Parathyroid adenoma (tissue), 2 donors: ENCODE data around the gene APAF1.

ENCODE experiments used
- H2AFZ ChIP-seq: fragments of 300-600 bp; sonication (generic); one replicate; pipeline ENCODE4 v1.7.0; 2017; ENCODE audit warnings: antibody characterized with exemption, mild to moderate bottlenecking
- H3K27ac ChIP-seq: fragments of 300-600 bp; sonication (generic); one replicate; pipeline ENCODE4 v1.7.0; 2017
- H3K27me3 ChIP-seq: fragments of 300-600 bp; sonication (generic); one replicate; pipeline ENCODE4 v1.7.0; 2017; ENCODE audit warnings: low read length; ENCODE audit not compliant: control insufficient read depth, insufficient read depth
- H3K36me3 ChIP-seq: fragments of 300-600 bp; sonication (generic); one replicate; pipeline ENCODE4 v1.7.0; 2017; ENCODE audit warnings: low read length; ENCODE audit not compliant: control insufficient read depth, insufficient read depth
- H3K4me1 ChIP-seq: fragments of 300-600 bp; sonication (generic); one replicate; pipeline ENCODE4 v1.7.0; 2017; ENCODE audit warnings: control low read depth
- H3K4me2 ChIP-seq: fragments of 300-600 bp; sonication (generic); one replicate; pipeline ENCODE4 v1.7.0; 2017; ENCODE audit warnings: low read length
- H3K4me3 ChIP-seq: fragments of 300-600 bp; sonication (generic); one replicate; pipeline ENCODE4 v1.7.0; 2017; ENCODE audit warnings: low read depth, low read length
- H3K79me2 ChIP-seq: fragments of 300-600 bp; sonication (generic); one replicate; pipeline ENCODE4 v1.7.0; 2017; ENCODE audit warnings: control low read depth
- H3K9ac ChIP-seq: fragments of 300-600 bp; sonication (generic); one replicate; pipeline ENCODE4 v1.7.0; 2017; ENCODE audit warnings: mild to moderate bottlenecking
- H3K9me3 ChIP-seq: fragments of 300-600 bp; sonication (generic); one replicate; pipeline ENCODE4 v1.7.0; 2017; ENCODE audit warnings: low read length; ENCODE audit not compliant: control insufficient read depth
- CTCF ChIP-seq: fragments of 300-600 bp; sonication (generic); IDR thresholded peaks from one replicate; pipeline ENCODE4 v1.7.0; 2017; ENCODE audit warnings: antibody characterized with exemption, mild to moderate bottlenecking
- donor health status: primary hyperparathyroidism.

The APAF1 gene

GRCh38 chr12:98741556-98742265, 96.6 kb downstream of the APAF1 start:
- H3K4me1 ChIP-seq, result peaks cover 11% of the 10 kb centered on the region
- no peaks in the 10 kb centered on the region for H3K9me3 ChIP-seq
- no peak for TF ChIP-seq CTCF
- H3K36me3 ChIP-seq, result no peaks in the 10 kb centered on the region
- H3K79me2 ChIP-seq, result no peaks in the 10 kb centered on the region
- H3K27me3 ChIP-seq, result no peaks in the 10 kb centered on the region
- H3K4me3 ChIP-seq, result no peak overlapping the region
- H3K27ac ChIP-seq, result no peak overlapping the region
- H3K4me2 ChIP-seq, result no peak overlapping the region
- H3K9ac ChIP-seq, result no peak overlapping the region
- peak overlapping the region; percentile 35 for H2AFZ ChIP-seq

GRCh38 chr12:98743362-98743953, 98.4 kb downstream of the APAF1 start:
- Histone ChIP-seq H3K4me2 (no peak overlapping the region), H3K4me1 (peaks cover 11% of the 10 kb centered on the region), H3K9ac (no peak overlapping the region), H3K79me2 (no peaks in the 10 kb centered on the region), H3K27me3 (no peaks in the 10 kb centered on the region), H3K4me3 (no peak overlapping the region), H3K9me3 (no peaks in the 10 kb centered on the region), H3K27ac (no peak overlapping the region), H2AFZ (no peak overlapping the region), H3K36me3 (no peaks in the 10 kb centered on the region)
- peak; percentile 28 for TF ChIP-seq CTCF

GRCh38 chr12:98744680-98745079, 99.6 kb downstream of the APAF1 start:
- no peaks in the 10 kb centered on the region for H3K79me2 ChIP-seq
- no peak overlapping the region for H3K27ac ChIP-seq
- H3K9ac ChIP-seq, result no peak overlapping the region
- peaks cover 11% of the 10 kb centered on the region for H3K4me1 ChIP-seq
- no peak for TF ChIP-seq CTCF
- no peaks in the 10 kb centered on the region for H3K9me3 ChIP-seq
- H3K27me3 ChIP-seq, result no peaks in the 10 kb centered on the region
- no peak overlapping the region for H3K4me2 ChIP-seq
- H2AFZ ChIP-seq, result no peak overlapping the region
- H3K4me3 ChIP-seq, result no peak overlapping the region
- no peaks in the 10 kb centered on the region for H3K36me3 ChIP-seq

- Histone ChIP-seq H3K27ac (peak overlapping the region; percentile 2), H3K4me1 (peaks cover 11% of the 10 kb centered on the region), H3K36me3 (no peaks in the 10 kb centered on the region), H3K9ac (no peak overlapping the region), H3K27me3 (no peaks in the 10 kb centered on the region), H3K9me3 (no peaks in the 10 kb centered on the region), H3K4me3 (peak overlapping the region; percentile 45), H3K4me2 (peak overlapping the region; percentile 41), H3K79me2 (no peaks in the 10 kb centered on the region), H2AFZ (peak overlapping the region; percentile 93)
- TF ChIP-seq CTCF, result no peak
Measured at GRCh38 chr12:98745578-98746391, 100.7 kb downstream of the APAF1 start.
